Smooth muscle cell (in vitro differentiated cells): ENCODE data around the gene STX16. TPM values are rescaled to one million over a fixed set of nuclear protein-coding genes. Genes with fewer than 3 reads are reported as not detected.

Source experiments
- DNase-seq: peaks from one replicate; lab custom pipeline; 2025; ENCODE audit not compliant: unreplicated experiment; lab: John Stamatoyannopoulos, UW
- H2AFZ ChIP-seq: fragments of 200-600 bp; sonication (generic); 2 replicates; pipeline ENCODE4 v1.6.0; 2016; ENCODE audit warnings: antibody characterized with exemption, low read depth, mild to moderate bottlenecking
- H3F3A ChIP-seq: fragments of 200-600 bp; sonication (generic); 2 replicates; pipeline ENCODE4 v1.6.0; 2017; ENCODE audit warnings: antibody characterized with exemption, low read depth
- H3K27ac ChIP-seq: fragments of 200-600 bp; sonication (generic); 2 replicates; pipeline ENCODE4 v1.5.1; 2016; ENCODE audit warnings: low read depth, mild to moderate bottlenecking
- H3K27me3 ChIP-seq: fragments of 200-600 bp; sonication (generic); 2 replicates; pipeline ENCODE4 v1.6.1; 2016; ENCODE audit warnings: low read depth, mild to moderate bottlenecking
- H3K36me3 ChIP-seq: fragments of 200-600 bp; sonication (generic); 2 replicates; pipeline ENCODE4 v1.5.1; 2016; ENCODE audit warnings: low read depth
- H3K4me1 ChIP-seq: fragments of 200-600 bp; sonication (generic); 2 replicates; pipeline ENCODE4 v1.5.1; 2016; ENCODE audit warnings: low read depth
- H3K4me2 ChIP-seq: fragments of 200-600 bp; sonication (generic); 2 replicates; pipeline ENCODE4 v1.6.0; 2016; ENCODE audit warnings: mild to moderate bottlenecking
- H3K4me3 ChIP-seq: fragments of 200-600 bp; sonication (generic); 2 replicates; pipeline ENCODE4 v1.5.1; 2016; ENCODE audit warnings: mild to moderate bottlenecking
- H3K79me2 ChIP-seq: fragments of 200-600 bp; sonication (generic); 2 replicates; pipeline ENCODE4 v1.6.0; 2016; ENCODE audit warnings: low read depth, mild to moderate bottlenecking
- H3K9ac ChIP-seq: fragments of 200-600 bp; sonication (generic); 2 replicates; pipeline ENCODE4 v1.6.0; 2016; ENCODE audit warnings: low read depth
- H3K9me3 ChIP-seq: fragments of 200-600 bp; sonication (generic); replicated peaks from 2 replicates; pipeline ENCODE4 v1.5.1; 2016; ENCODE audit warnings: low read depth
- H4K20me1 ChIP-seq: fragments of 200-600 bp; sonication (generic); 2 replicates; pipeline ENCODE4 v1.6.0; 2016; ENCODE audit warnings: low read depth
- WGBS: methylation state at CpG from one replicate; pipeline ENCODE4 v1.1.7; 2016; ENCODE audit warnings: low lambda C conversion rate; 5-methylcytosine and 5-hydroxymethylcytosine counted together
- polyA plus RNA-seq: library from polyadenylated mRNA; unstranded; fragments of >200 nt; fragmentation: Nextera tagmentation; extraction: Ambion mirVana; gene quantifications from 2 replicates; pipeline ENCODE4 v1.2.1, GENCODE V29; 2016
- total RNA-seq: library from RNA; depleted of rRNA; stranded (reverse); fragments of >200 nt; gene quantifications from 2 replicates; pipeline ENCODE4 v1.2.3, GENCODE V29; 2014
- TF ChIP-seq, protein P1 (sequence below): fragments of 200-600 bp; sonication (generic); IDR thresholded peaks from 2 replicates; pipeline ENCODE4 v1.5.1; 2017; ENCODE audit warnings: borderline replicate concordance, mild to moderate bottlenecking, antibody characterized with exemption; ENCODE audit not compliant: insufficient read depth, poor library complexity, severe bottlenecking

Gene STX16
- total and polyA plus RNA-seq, 2 experiments from 2014 or later, result 22.5 to 35.8 TPM

GRCh38 chr20:58702859-58703648, 52.0 kb downstream of the STX16 start:
- H3K27me3 ChIP-seq, result no peaks in the 10 kb centered on the region
- no peaks in the 10 kb centered on the region for H4K20me1 ChIP-seq
- H3F3A ChIP-seq, result no peaks in the 10 kb centered on the region
- no peak for DNase-seq
- no peak overlapping the region for H3K9ac ChIP-seq
- TF ChIP-seq, protein P1, sequence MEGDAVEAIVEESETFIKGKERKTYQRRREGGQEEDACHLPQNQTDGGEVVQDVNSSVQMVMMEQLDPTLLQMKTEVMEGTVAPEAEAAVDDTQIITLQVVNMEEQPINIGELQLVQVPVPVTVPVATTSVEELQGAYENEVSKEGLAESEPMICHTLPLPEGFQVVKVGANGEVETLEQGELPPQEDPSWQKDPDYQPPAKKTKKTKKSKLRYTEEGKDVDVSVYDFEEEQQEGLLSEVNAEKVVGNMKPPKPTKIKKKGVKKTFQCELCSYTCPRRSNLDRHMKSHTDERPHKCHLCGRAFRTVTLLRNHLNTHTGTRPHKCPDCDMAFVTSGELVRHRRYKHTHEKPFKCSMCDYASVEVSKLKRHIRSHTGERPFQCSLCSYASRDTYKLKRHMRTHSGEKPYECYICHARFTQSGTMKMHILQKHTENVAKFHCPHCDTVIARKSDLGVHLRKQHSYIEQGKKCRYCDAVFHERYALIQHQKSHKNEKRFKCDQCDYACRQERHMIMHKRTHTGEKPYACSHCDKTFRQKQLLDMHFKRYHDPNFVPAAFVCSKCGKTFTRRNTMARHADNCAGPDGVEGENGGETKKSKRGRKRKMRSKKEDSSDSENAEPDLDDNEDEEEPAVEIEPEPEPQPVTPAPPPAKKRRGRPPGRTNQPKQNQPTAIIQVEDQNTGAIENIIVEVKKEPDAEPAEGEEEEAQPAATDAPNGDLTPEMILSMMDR, result peak; percentile 18
- peaks cover 13% of the 10 kb centered on the region for H3K36me3 ChIP-seq
- no peaks in the 10 kb centered on the region for H3K79me2 ChIP-seq
- H2AFZ ChIP-seq, result no peak overlapping the region
- no peak overlapping the region for H3K4me3 ChIP-seq
- H3K4me2 ChIP-seq, result no peak overlapping the region
- H3K9me3 ChIP-seq, result no peaks in the 10 kb centered on the region
- no peak overlapping the region for H3K27ac ChIP-seq
- H3K4me1 ChIP-seq, result no peaks in the 10 kb centered on the region
- WGBS, result 90% methylated on average over 28 of the region's 28 CpGs

DNA sequence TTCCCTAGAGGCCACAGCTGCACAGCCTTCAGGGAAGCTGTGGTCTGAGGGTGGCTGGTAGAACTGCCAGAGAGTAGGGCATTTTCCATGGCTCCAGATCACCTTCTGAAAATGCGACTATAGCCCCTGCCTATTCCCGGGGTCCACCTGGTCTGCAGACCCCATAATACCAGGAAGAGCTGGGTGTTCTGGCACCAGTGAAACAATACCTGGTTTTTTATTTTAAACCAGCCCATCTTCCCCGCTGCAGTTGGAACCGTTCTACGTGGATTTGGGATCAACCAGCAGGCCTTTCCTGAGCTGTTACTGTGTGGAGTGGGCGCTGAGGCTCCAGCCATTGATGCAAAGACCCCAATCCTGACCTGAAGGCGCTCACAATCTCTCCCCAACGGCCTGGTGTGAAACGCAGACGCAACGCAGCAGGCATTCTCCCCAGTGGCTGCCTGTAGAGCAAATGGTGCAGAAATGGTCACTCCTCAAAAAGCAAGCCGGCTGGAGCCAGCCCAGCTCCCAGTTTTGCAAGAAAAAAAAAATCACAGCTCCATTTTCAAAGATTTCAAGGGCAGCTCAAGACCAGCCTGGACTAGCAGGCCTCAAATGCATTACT, 52.8 kb downstream of the STX16 start:
- no peak for DNase-seq
- WGBS, result 98% methylated on average over 12 of the region's 12 CpGs

DNA sequence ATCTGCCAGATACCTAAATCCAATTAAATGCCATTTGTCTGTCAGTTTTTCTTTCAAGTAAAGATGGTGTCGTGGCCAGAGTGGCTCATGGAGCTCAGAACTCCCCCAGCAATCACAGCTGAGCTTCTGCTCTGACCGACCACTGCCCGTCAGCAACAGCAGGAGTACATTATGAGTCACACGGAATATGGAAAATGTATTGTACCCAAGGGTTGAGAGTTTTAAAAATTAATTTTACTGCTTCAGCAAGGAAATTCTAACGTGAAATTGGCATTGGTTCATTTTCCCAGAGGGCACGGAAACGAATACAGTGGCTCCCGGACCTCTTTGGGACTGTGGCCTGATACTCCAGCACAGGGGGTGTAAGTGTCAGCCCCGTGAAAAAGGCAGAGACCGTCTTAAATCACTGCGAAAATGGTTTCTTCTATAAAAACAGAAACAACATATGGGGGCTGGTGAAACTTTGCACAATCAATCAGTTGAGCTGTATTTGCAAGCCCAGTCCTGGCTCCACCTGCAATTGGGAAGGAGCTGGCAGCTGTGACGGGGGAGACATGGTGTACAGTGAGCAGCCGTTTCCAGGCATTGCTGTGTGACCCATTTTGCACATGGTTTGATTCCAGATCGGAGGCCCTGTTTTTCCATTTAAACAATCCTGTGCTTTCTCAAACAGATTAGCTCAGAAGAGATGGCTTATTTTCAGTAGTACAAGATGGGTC, 54.3 kb downstream of the STX16 start:
- no peaks in the 10 kb centered on the region for H3K9me3 ChIP-seq
- no peaks in the 10 kb centered on the region for H3K4me1 ChIP-seq
- H2AFZ ChIP-seq, result no peak overlapping the region
- no peak overlapping the region for H3K9ac ChIP-seq
- H3K79me2 ChIP-seq, result no peaks in the 10 kb centered on the region
- H4K20me1 ChIP-seq, result no peaks in the 10 kb centered on the region
- H3K4me2 ChIP-seq, result no peak overlapping the region
- peaks cover 13% of the 10 kb centered on the region for H3K36me3 ChIP-seq
- no peaks in the 10 kb centered on the region for H3F3A ChIP-seq
- DNase-seq, result no peak
- 94% methylated on average over 14 of the region's 14 CpGs for WGBS
- TF ChIP-seq, protein P1, result no peak
- no peak overlapping the region for H3K27ac ChIP-seq
- no peak overlapping the region for H3K4me3 ChIP-seq
- no peaks in the 10 kb centered on the region for H3K27me3 ChIP-seq

More for the DNA sequence above, 52.8 kb downstream of the STX16 start:
- no peak overlapping the region for H2AFZ ChIP-seq
- H3K36me3 ChIP-seq, result peaks cover 13% of the 10 kb centered on the region
- no peaks in the 10 kb centered on the region for H3K4me1 ChIP-seq
- no peaks in the 10 kb centered on the region for H3K27me3 ChIP-seq
- no peaks in the 10 kb centered on the region for H3K79me2 ChIP-seq
- no peak overlapping the region for H3K4me2 ChIP-seq
- H3K4me3 ChIP-seq, result no peak overlapping the region
- H3K9me3 ChIP-seq, result no peaks in the 10 kb centered on the region
- TF ChIP-seq, protein P1, result no peak
- H3F3A ChIP-seq, result no peaks in the 10 kb centered on the region
- H4K20me1 ChIP-seq, result no peaks in the 10 kb centered on the region
- H3K27ac ChIP-seq, result no peak overlapping the region
- H3K9ac ChIP-seq, result no peak overlapping the region
